GM18519 (cell line): ENCODE measurements around the gene B3GALT5.

Experiments
- ATAC-seq: cut with Tn5 transposase; IDR thresholded peaks from one replicate; pipeline ENCODE4 v1.9.1; 2021; ENCODE audit warnings: mild to moderate bottlenecking, moderate library complexity; ENCODE audit not compliant: unreplicated experiment, low FRiP score

B3GALT5 gene

DNA sequence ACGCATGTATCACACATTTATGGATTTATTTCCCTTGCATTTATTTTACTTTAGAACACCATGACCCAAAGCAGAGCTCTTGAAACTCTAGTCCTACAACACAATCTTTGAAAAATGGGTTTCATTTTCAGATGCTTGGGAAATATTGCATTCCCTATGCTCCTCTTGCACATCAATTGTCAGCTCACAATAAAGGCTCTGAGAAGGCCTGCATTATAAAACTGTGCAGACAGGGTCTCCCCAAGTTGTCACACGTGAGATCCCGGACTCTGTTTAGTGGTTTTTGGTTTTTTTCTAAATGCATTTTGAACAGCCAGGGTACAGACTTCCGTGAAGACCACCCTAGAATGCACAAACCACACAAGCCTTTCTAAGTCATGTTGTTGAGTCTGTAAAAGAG lies 9.9 kb upstream of the B3GALT5 start:
- no peak for ATAC-seq

DNA sequence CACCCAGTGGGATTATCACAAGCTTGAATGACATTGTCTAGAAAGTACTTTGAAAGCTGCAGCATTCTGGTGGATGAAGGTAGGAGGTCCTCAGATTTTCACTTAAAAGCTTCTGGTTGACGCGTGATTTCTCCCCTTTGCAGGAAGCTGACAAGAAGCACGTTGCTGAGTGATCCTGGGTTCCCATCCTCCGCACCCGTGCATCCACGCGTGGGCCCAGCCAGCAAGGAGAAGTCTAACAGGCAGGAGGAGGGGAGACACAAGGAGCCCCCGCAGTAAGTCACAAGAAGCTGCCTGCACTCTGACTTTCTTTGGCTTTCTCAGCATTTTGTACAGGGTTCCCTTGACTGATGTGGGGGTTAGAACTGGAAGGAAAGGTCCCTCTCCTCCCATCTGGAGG lies 7.8 kb upstream of the B3GALT5 start:
- ATAC-seq: no peak

DNA sequence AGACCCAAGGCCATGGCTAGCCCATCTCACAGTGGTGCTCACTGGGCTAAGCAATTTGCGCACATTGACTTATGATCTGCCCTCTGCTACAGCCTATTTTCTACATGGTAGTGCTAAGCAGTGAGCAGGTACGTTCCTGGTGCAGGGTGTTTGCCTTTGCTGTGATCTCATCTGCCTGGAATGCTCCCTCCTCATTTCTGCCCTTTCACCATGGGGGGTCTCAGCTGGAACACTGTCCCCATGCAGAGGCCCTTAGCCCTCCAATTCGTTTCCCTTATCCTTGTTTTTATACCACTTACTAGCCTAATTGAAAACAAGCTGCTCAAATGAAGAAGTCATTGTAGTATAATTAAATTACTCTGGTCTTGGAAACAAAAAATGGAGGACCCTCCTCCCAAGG lies 2.0 kb upstream of the B3GALT5 start:
- ATAC-seq: no peak

DNA sequence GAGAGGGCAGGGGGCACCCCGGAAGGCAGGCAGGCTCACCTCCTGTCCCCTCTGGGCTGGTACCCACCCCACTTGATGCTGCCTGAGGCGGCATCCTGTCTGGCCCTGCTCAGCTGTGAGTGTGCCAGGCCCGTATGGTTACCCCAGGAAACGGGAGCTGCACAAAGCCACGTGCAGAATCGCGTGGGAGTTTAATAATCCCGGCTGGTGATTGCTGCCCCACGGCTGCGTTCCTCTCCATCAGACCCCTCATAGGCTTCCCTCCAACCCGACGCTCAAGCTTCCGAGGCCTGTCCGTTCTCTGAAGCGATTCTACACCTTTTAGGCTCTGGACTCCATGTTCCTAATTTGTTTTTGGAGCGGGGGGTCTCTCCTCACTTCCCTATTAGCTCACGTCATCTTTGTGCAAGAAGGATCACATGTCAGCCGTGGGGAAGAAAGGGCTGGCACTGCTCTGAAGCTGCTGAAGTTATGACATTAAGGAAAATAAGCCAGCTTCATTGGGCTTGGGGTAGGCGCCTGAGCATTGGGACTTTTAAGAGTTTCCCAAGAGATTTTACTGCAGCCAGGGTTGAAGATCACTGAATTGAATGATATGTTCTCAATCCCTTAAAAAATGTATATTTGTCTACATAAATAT lies 1.1 kb upstream of the B3GALT5 start:
- no peak for ATAC-seq

- no peak for ATAC-seq
Observed at GRCh38 chr21:39613041-39613934, 548 bp downstream of the B3GALT5 start.

DNA sequence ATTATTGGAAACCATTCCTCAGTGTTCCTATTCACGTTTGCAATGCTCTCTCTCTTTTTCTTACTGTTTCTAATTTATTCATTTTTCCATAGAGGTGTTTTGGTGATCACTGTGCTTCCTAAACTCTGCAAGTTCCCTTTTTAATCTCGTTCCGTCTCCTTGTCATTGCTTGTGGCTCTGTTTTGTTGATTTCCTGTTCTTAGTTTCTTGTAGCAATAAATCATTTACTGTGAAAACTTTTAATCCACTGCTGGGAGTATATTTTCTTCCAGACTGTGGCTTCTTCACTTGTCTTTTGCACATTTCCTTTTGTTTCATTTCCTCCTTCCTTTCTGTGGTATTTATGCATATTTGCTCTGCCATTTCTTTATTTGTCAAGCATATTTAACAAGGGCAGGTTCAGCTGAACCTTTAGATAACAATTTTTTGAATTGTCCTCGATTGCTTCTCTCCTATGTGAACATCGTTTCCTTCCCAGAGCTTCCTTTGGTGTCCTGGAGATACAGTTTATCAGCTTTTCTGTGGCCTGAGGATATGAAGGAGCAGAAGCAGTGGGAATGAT lies 3.6 kb downstream of the B3GALT5 start:
- ATAC-seq: no peak

DNA sequence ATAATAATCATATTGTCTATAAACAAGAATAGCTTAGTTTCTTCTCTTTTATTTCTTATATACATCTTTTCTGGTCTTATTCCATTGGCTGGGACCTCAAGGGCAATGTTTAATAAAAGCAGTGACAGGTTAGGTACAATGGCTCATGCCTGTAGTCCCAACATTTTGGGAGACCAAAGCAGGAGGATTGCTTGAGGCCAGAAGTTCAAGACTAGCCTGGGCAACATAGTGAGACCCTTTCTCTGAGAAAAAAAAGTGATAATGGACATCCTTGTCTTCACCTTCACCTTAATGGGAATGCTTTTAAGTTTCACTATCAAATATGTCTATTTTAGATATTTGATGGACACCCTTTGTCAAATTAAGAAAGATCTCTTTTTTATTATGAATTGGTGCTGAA lies 8.1 kb downstream of the B3GALT5 start:
- no peak for ATAC-seq

DNA sequence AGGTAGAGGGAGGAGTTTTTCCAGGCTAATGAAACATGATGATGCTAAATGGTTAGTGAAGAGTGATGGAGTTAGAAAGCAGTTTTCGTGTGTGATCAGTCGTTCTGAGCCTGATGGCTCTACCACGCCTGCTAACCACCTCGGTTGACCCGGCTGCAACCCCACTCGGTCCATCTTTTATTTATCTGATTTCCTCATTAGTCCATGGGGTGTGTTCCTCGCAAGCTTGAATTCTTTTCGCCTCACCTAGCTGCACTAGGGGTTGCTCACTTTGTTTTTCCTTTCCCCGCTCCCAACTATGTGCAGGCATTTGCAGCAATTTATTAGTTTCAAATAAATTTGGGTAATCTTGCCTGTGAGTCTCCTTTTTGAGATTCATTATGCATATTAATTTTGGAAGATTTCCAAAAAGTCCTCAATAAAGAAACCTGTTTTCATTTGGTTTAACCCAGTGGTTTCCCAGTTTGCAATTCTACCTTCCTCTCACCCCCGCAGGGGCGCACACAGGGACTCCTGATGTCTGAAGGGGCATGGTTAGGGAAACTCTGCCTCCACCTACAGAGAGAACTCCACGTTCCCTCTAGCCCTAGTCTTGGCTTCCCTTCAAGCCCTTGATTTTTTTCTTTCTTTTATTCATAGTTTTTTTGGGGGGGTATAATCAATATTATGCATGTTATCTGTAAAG lies 12.6 kb downstream of the B3GALT5 start:
- ATAC-seq: no peak

DNA sequence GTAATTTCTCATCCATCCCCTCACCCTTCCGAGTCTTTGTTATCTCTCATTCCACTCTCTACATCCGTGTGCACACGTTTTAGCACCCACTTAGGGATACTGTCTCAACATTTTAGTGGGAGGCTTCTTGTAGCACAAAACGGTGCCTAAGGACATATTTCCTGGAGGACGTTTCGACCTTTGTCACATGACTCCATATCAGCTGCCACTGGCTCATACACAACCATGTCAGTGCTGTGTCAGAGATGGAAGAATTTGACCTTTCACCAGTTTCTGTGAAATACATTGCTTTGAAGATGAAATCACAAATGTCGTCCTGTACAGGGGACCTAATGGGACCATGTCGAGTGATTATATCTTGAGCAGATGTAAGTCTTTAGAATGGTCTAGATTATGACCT lies 15.6 kb downstream of the B3GALT5 start:
- no peak for ATAC-seq

GRCh38 chr21:39630191-39630591 lies 17.5 kb downstream of the B3GALT5 start:
- ATAC-seq: no peak

GRCh38 chr21:39630827-39631226 lies 18.1 kb downstream of the B3GALT5 start:
- no peak for ATAC-seq

DNA sequence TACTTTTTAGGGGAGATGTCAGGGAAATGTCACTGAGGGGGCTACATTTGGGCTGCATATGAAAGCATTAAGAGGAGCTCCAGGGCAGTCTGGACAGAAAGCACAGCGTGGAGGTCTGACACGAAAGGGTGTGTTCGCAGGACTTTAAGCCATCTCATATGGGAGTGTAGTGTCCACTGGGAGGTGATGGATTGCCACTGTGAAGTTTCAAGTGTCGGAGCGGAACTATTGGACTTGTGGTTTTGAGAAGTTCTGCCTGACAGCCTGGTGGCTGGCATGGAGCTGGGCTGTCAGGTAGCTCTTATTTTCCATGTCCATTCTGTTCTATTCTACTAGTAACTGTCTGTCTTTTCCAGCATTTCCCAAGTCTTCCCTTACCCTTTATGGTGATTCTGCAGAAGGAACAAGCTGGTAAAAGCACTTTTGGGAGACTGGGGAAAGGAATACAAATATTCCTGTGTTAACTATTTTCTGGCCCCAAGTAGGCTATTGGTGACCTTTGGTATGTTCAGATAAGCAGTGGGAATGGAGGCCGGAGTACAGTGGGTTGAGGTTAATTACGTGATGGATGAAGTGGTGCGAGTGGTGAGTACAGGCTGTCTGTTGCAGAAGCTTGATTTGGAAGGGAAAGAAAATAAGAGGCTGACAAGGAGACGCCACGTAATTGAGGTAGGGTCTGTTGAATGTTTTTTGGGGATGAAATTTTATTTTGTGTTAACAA lies 19.3 kb downstream of the B3GALT5 start:
- no peak for ATAC-seq

- ATAC-seq: no peak
Observed at GRCh38 chr21:39632796-39633442, 20.2 kb downstream of the B3GALT5 start.

- no peak for ATAC-seq
Observed at GRCh38 chr21:39633770-39634181, 21.0 kb downstream of the B3GALT5 start.

DNA sequence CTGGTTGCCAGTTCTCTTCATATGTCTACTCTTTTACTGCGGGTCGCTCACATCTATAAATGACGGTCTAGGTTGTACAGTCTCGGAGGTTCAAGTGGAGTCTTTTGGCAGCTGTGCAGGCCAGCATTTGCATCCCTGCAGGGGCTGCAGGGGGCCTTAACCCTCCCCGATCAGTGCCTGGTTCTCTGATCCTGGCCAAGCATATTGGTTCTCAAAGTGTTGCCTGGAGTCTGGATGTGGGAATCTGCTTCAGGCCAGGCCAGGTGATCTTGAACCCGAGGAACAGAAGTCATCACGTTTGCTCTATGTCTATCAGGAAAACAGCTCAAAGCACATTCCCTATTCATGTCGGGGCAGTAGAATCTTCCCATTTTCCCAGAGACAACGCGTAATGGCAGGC lies 21.8 kb downstream of the B3GALT5 start:
- ATAC-seq: no peak

GRCh38 chr21:39637197-39637970 lies 24.6 kb downstream of the B3GALT5 start:
- no peak for ATAC-seq

DNA sequence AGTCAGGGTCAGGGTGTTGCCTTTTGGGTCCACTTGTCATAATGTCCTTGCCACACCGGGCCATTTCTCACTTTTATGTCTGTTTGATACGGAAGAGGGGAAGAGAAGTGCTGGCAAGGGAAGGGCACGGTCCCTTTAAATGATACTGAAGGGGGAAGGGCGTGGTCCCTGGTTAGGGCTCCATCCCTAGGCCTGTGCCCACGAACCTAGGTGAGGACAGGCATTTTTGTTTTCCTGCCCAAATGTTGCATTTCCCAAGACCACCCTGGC lies 25.2 kb downstream of the B3GALT5 start:
- ATAC-seq: no peak

- no peak for ATAC-seq
Observed at GRCh38 chr21:39638281-39638680, 25.5 kb downstream of the B3GALT5 start.

DNA sequence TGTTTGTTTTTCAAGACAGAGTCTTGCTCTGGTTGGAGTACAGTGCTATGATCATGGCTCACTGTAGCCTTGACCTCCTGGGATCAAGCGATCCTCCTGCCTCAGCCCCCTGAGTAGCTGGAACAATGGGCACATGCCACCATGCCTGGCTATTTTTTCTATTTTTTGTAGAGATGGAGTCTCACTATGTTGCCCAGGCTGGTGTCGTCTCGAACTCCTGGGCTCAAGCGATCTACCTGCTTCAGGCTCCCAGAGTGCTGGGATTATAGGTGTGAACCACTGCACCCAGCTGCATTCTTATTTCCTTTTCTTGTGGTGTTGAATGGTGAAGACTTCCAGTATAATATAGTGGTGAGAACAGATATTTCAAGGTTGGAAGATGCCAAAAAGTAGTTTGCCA lies 28.0 kb downstream of the B3GALT5 start:
- no peak for ATAC-seq
